Spinal cord (tissue), 10 donors: ENCODE results near the gene FYN. TPM values are rescaled to one million over a fixed set of nuclear protein-coding genes. Genes with fewer than 3 reads are reported as not detected.
A peak's percentile ranks its signal among the peaks of the same experiment; 100 is the strongest.
"Not testable (repeated sequence)": the region's sequence is repeated elsewhere in the genome, so short reads cannot be mapped to it uniquely, and the experiment has no call there.

ENCODE experiments used
- DNase-seq, 6 donors: peaks; one replicate each; pipeline versions ENCODE4 v3.0.0 to v3.0.0-alpha.2; 2013 to 2015; ENCODE audit warnings: low spot score in 6 of 6, low read depth in 4 of 6
- H3K27ac ChIP-seq: one replicate; pipeline ENCODE4 v1.5.1; 2013; ENCODE audit warnings: low read depth, low read length, control low read depth
- H3K27me3 ChIP-seq: one replicate; pipeline ENCODE4 v1.6.1; 2013; ENCODE audit warnings: low read length; ENCODE audit not compliant: control insufficient read depth, insufficient read depth
- H3K36me3 ChIP-seq: one replicate; pipeline ENCODE4 v1.6.1; 2013; ENCODE audit warnings: low read length; ENCODE audit not compliant: control insufficient read depth, insufficient read depth
- H3K4me1 ChIP-seq: one replicate; pipeline ENCODE4 v1.6.1; 2013; ENCODE audit warnings: low read length; ENCODE audit not compliant: control insufficient read depth, insufficient read depth
- H3K4me3 ChIP-seq: one replicate; pipeline ENCODE4 v1.5.1; 2013; ENCODE audit warnings: low read depth, low read length, control low read depth
- H3K9me3 ChIP-seq: one replicate; pipeline ENCODE4 v1.6.1; 2013; ENCODE audit warnings: low read length; ENCODE audit not compliant: control insufficient read depth, insufficient read depth
- WGBS: methylation state at CpG from one replicate; pipeline ENCODE4 v1.1.5; 2013; ENCODE audit warnings: missing lambda C conversion rate; ENCODE audit not compliant: insufficient coverage; 5-methylcytosine and 5-hydroxymethylcytosine counted together
- polyA plus RNA-seq, 2 donors: library from polyadenylated mRNA; unstranded; fragments of 120-200 nt; gene quantifications; one replicate each; pipeline ENCODE4 v1.2.1, GENCODE V29; 2013; ENCODE audit not compliant: insufficient read length in 2 of 2
- total RNA-seq, 2 donors: library from RNA; depleted of rRNA in 1 of 2; stranded (reverse); fragments of 120-200 nt in 1 of 2; fragments of >200 nt in 1 of 2; gene quantifications; one replicate each; pipeline versions ENCODE4 v1.2.3 to v1.2.4, GENCODE V29; 2013 to 2014
- donor health status: healthy.

The FYN gene
- total and polyA plus RNA-seq, 4 donors: 273 to 730 (median 476) TPM

- 85% methylated on average over 3 of the region's 5 CpGs for WGBS
- H3K4me1 ChIP-seq: peaks cover 20% of the 10 kb centered on the region
These were observed 34.3 kb downstream of the FYN start for GRCh38 chr6:111838749-111839484.

GRCh38 chr6:111837641-111838500 is 35.4 kb downstream of the FYN start:
- peaks cover 11% of the 10 kb centered on the region for H3K36me3 ChIP-seq
- H3K4me3 ChIP-seq: no peak overlapping the region
- H3K27me3 ChIP-seq: no peaks in the 10 kb centered on the region
- H3K9me3 ChIP-seq: no peaks in the 10 kb centered on the region
- WGBS: 76% methylated on average over 6 of the region's 8 CpGs
- no peak for DNase-seq
- H3K4me1 ChIP-seq: peaks cover 14% of the 10 kb centered on the region
- no peak overlapping the region for H3K27ac ChIP-seq

More at GRCh38 chr6:111838749-111839484, 34.3 kb downstream of the FYN start:
- Histone ChIP-seq H3K27ac (no peak overlapping the region), H3K27me3 (no peaks in the 10 kb centered on the region), H3K4me3 (no peak overlapping the region), H3K9me3 (no peaks in the 10 kb centered on the region), H3K36me3 (peaks cover 11% of the 10 kb centered on the region)
- no peak for DNase-seq

- Histone ChIP-seq H3K36me3 (peaks cover 7% of the 10 kb centered on the region), H3K4me3 (no peak overlapping the region), H3K27me3 (no peaks in the 10 kb centered on the region), H3K4me1 (peaks cover 8% of the 10 kb centered on the region), H3K9me3 (no peaks in the 10 kb centered on the region), H3K27ac (no peak overlapping the region)
- no CpG with 5 or more reads among the region's 6 CpGs for WGBS
- DNase-seq: no peak
These were observed 36.2 kb downstream of the FYN start for GRCh38 chr6:111837007-111837406.

- H3K4me3 ChIP-seq: no peak overlapping the region
- H3K27me3 ChIP-seq: no peaks in the 10 kb centered on the region
- H3K4me1 ChIP-seq: peaks cover 6% of the 10 kb centered on the region
- H3K9me3 ChIP-seq: no peaks in the 10 kb centered on the region
- no peak for DNase-seq
- H3K36me3 ChIP-seq: peaks cover 7% of the 10 kb centered on the region
- 45% methylated on average over 1 of the region's 1 CpG for WGBS
- H3K27ac ChIP-seq: no peak overlapping the region
These were observed 37.4 kb downstream of the FYN start for GRCh38 chr6:111835807-111836206.

GRCh38 chr6:111835398-111835797 is 37.9 kb downstream of the FYN start:
- not testable (repeated sequence) for H3K9me3 ChIP-seq, H3K27me3 ChIP-seq, DNase-seq, H3K36me3 ChIP-seq, H3K27ac ChIP-seq, H3K4me3 ChIP-seq, H3K4me1 ChIP-seq
- 70% methylated on average over 2 of the region's 7 CpGs for WGBS

- 91% methylated on average over 4 of the region's 4 CpGs for WGBS
- H3K4me3 ChIP-seq: no peak overlapping the region
- peaks cover 11% of the 10 kb centered on the region for H3K4me1 ChIP-seq
- DNase-seq: no peak
- H3K9me3 ChIP-seq: no peaks in the 10 kb centered on the region
- H3K36me3 ChIP-seq: peaks cover 5% of the 10 kb centered on the region
- H3K27ac ChIP-seq: no peak overlapping the region
- no peaks in the 10 kb centered on the region for H3K27me3 ChIP-seq
These were observed 38.9 kb downstream of the FYN start for GRCh38 chr6:111834356-111834755.

- H3K4me3 ChIP-seq: no peak overlapping the region
- DNase-seq: no peak
- H3K4me1 ChIP-seq: peaks cover 12% of the 10 kb centered on the region
- H3K36me3 ChIP-seq: peaks cover 5% of the 10 kb centered on the region
- peak overlapping the region; percentile 10 for H3K27ac ChIP-seq
- H3K27me3 ChIP-seq: no peaks in the 10 kb centered on the region
- WGBS: no CpG with 5 or more reads among the region's 1 CpG
- no peaks in the 10 kb centered on the region for H3K9me3 ChIP-seq
These were observed 40.3 kb downstream of the FYN start for GRCh38 chr6:111832833-111833418.

- peaks cover 18% of the 10 kb centered on the region for H3K4me1 ChIP-seq
- no peak for DNase-seq
- no peaks in the 10 kb centered on the region for H3K9me3 ChIP-seq
- no peak overlapping the region for H3K27ac ChIP-seq
- no peaks in the 10 kb centered on the region for H3K27me3 ChIP-seq
- no CpG with 5 or more reads among the region's 2 CpGs for WGBS
- peaks cover 5% of the 10 kb centered on the region for H3K36me3 ChIP-seq
- H3K4me3 ChIP-seq: no peak overlapping the region
These were observed 41.8 kb downstream of the FYN start for GRCh38 chr6:111831408-111831807.

GRCh38 chr6:111829998-111830397 is 43.3 kb downstream of the FYN start:
- Histone ChIP-seq H3K4me1 (peaks cover 18% of the 10 kb centered on the region), H3K9me3 (no peaks in the 10 kb centered on the region), H3K27me3 (no peaks in the 10 kb centered on the region), H3K4me3 (no peak overlapping the region), H3K27ac (no peak overlapping the region), H3K36me3 (peaks cover 5% of the 10 kb centered on the region)
- WGBS: 63% methylated on average over 2 of the region's 2 CpGs
- no peak for DNase-seq
